PFSK-1 (cell line): ENCODE results near the gene PLEKHM3.

Source experiments
- FOXP2 ChIP-seq: optimal IDR thresholded peaks from 2 replicates; pipeline ENCODE3; 2011; ENCODE audit warnings: borderline replicate concordance, control low read depth, inconsistent platforms; ENCODE audit not compliant: insufficient read depth; ENCODE audit errors: extremely low read length, extremely low read depth
- POLR2AphosphoS5 ChIP-seq: IDR thresholded peaks from 2 replicates; pipeline ENCODE4 v1.6.1; 2012; ENCODE audit warnings: low read depth, mild to moderate bottlenecking, control low read depth, low read length, moderate library complexity
- REST ChIP-seq, 2 experiments: IDR thresholded peaks; 2 replicates each; pipeline versions ENCODE4 v1.6.1 to v1.8.0; 2011 to 2012; ENCODE audit warnings: low read depth in 2 of 2, low read length in 2 of 2, control low read depth in 1 of 2, inconsistent platforms in 1 of 2, mild to moderate bottlenecking in 1 of 2, moderate library complexity in 1 of 2; ENCODE audit not compliant: insufficient read depth in 1 of 2
- SIN3A ChIP-seq: IDR thresholded peaks from 2 replicates; pipeline ENCODE4 v1.6.1; 2012; ENCODE audit warnings: mild to moderate bottlenecking, low read length, moderate library complexity, borderline replicate concordance; ENCODE audit not compliant: insufficient read depth
- TAF1 ChIP-seq: IDR thresholded peaks from 2 replicates; pipeline ENCODE4 v1.6.1; 2012; ENCODE audit warnings: low read length, control low read depth, borderline replicate concordance; ENCODE audit not compliant: insufficient read depth

PLEKHM3 gene

GRCh38 chr2:207887500-207887899 lies 137.8 kb downstream of the PLEKHM3 start:
- TF ChIP-seq FOXP2 (no peak), POLR2AphosphoS5 (no peak), TAF1 (no peak)

- TF ChIP-seq FOXP2: no peak
- no peak for TF ChIP-seq REST (IDR thresholded peaks at IDR 0.05; ENCODE audit: insufficient read depth in 1 of 2, low read depth in 2 of 2, low read length in 2 of 2)
- no peak for TF ChIP-seq POLR2AphosphoS5
- TF ChIP-seq TAF1: no peak
- no peak for TF ChIP-seq SIN3A
Measured at GRCh38 chr2:207885010-207885409, 140.3 kb downstream of the PLEKHM3 start.

GRCh38 chr2:207884127-207884526 lies 141.2 kb downstream of the PLEKHM3 start:
- TF ChIP-seq SIN3A: no peak
- no peak for TF ChIP-seq FOXP2

GRCh38 chr2:207883002-207883780 lies 142.1 kb downstream of the PLEKHM3 start:
- TF ChIP-seq FOXP2 (no peak), TAF1 (no peak), SIN3A (no peak), POLR2AphosphoS5 (no peak), REST (IDR thresholded peaks at IDR 0.05; ENCODE audit: insufficient read depth in 1 of 2, low read depth in 2 of 2, low read length in 2 of 2) (no peak)

GRCh38 chr2:207881902-207882301 lies 143.4 kb downstream of the PLEKHM3 start:
- TF ChIP-seq TAF1: no peak
- no peak for TF ChIP-seq REST (IDR thresholded peaks at IDR 0.05; ENCODE audit: insufficient read depth in 1 of 2, low read depth in 2 of 2, low read length in 2 of 2)
- TF ChIP-seq FOXP2: no peak
- TF ChIP-seq POLR2AphosphoS5: no peak
- TF ChIP-seq SIN3A: no peak

GRCh38 chr2:207879536-207879935 lies 145.8 kb downstream of the PLEKHM3 start:
- TF ChIP-seq SIN3A: no peak
- TF ChIP-seq POLR2AphosphoS5: no peak
- no peak for TF ChIP-seq FOXP2
- TF ChIP-seq REST (IDR thresholded peaks at IDR 0.05; ENCODE audit: insufficient read depth in 1 of 2, low read depth in 2 of 2, low read length in 2 of 2): no peak
- TF ChIP-seq TAF1: no peak
